Measurements from ENCODE around the gene CD53. TPM values are rescaled to one million over a fixed set of nuclear protein-coding genes. Genes with fewer than 3 reads are reported as not detected.
A peak's percentile ranks its signal among the peaks of the same experiment; 100 is the strongest.
"Not testable (repeated sequence)": the region's sequence is repeated elsewhere in the genome, so short reads cannot be mapped to it uniquely, and the experiment has no call there.

CD53 gene
- total RNA-seq (10 to 100 TPM; 18.4 to 39.9 TPM), polyA plus RNA-seq (ENCODE audit: insufficient read length in 2 of 2) (10 to 100 TPM; 15.7 to 23.3 TPM)
- long read RNA-seq, donor 1, partial matches to known transcripts = 13 of 25 reads
- long read RNA-seq, donor 1, other reads (novel, unspliced or antisense) = 10 of 25 reads
- long read RNA-seq, donor 2, partial matches to known transcripts = 0 of 2 reads
- long read RNA-seq, donor 2, other reads (novel, unspliced or antisense) = 0 of 2 reads
- long read RNA-seq, donor 3, transcript CD53-201 (8 exons, 1,505 nt) = major isoform, 7 of 7 reads
- long read RNA-seq, donor 3, partial matches to known transcripts = 0 of 7 reads
- long read RNA-seq, donor 3, other reads (novel, unspliced or antisense) = 0 of 7 reads
- long read RNA-seq, donor 4, partial matches to known transcripts = 0 of 2 reads
- long read RNA-seq, donor 4, other reads (novel, unspliced or antisense) = 0 of 2 reads

DNA sequence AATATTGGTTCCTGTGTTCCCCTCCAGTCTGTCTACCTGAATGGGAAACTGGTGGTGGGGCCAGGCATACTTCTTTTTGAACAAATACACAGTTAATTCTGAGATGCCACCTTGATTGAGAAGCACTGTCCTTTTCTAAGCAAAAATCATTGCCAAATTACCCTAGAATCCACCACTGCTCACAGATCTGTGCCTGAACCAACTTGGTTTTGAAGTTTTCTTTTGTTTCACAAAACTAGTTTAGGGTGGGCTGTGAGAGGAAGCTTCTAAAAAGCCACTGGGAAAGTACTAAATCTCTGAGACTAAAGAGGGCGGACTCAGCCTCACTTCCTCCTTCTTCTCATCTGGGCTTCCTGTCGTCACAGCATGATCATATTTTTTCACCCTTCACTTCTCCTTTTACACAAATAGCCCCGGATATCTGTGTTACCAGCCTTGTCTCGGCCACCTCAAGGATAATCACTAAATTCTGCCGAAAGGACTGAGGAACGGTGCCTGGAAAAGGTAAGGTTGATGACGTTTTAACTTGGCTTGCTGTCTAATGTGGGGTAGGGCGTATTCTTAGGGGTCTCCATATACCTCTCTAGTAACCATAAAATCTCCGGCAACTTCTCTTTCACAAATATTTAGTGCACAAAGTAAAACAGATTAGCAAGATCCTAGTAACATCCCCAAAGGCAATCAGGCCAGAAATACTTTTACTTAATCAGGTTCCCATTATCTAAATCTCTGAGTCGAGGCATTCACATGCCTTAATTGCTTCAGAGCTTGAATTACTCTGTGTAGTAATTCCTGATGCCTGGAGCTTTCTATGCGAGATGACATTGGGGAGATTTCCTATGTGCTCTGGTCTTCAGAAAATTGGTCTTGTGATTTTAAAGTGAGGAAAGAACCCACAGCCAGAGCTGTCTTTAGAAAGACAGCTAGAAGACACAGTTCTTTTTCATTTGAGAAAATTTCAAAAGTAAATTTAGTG lies at the start of gene CD53:
Gene CD53, plus strand, starts transcription at position 404 of the 976 bp plus-strand sequence. CDS start 18,261 bp downstream, outside the sequence.
- H3K27ac ChIP-seq (ENCODE audit: low read depth, low read length) = peak within 1 kb of the TSS; percentile 6
- H3K4me1 ChIP-seq (ENCODE audit: control insufficient read depth, insufficient read depth, low read length) = no peaks in the 10 kb centered on the region
- WGBS (ENCODE audit: insufficient coverage) = 76% methylated on average over 5 of the region's 11 CpGs
- peak in 1 of 6 donors; percentile 2 for DNase-seq (ENCODE audit: low read depth in 4 of 6, low spot score in 6 of 6)
- peak within 1 kb of the TSS; percentile 7 for H3K4me3 ChIP-seq (ENCODE audit: low read depth, low read length)
- H3K36me3 ChIP-seq (ENCODE audit: control insufficient read depth, insufficient read depth, low read length) = no peaks in the 10 kb centered on the region
- peaks cover 1% of the 10 kb centered on the region for H3K9me3 ChIP-seq (ENCODE audit: control insufficient read depth, insufficient read depth, low read length)
- H3K27me3 ChIP-seq (ENCODE audit: control insufficient read depth, insufficient read depth, low read length) = no peaks in the 10 kb centered on the region

GRCh38 chr1:110824192-110824591 lies 48.8 kb upstream of the CD53 start:
- no peaks in the 10 kb centered on the region for H3K27me3 ChIP-seq (ENCODE audit: control insufficient read depth, insufficient read depth, low read length)
- H3K9me3 ChIP-seq (ENCODE audit: control insufficient read depth, insufficient read depth, low read length) = no peaks in the 10 kb centered on the region
- no peak overlapping the region for H3K4me3 ChIP-seq (ENCODE audit: low read depth, low read length)
- 79% methylated on average over 4 of the region's 4 CpGs for WGBS (ENCODE audit: insufficient coverage)
- no peak for DNase-seq (ENCODE audit: low read depth in 4 of 6, low spot score in 6 of 6)
- H3K36me3 ChIP-seq (ENCODE audit: control insufficient read depth, insufficient read depth, low read length) = no peaks in the 10 kb centered on the region
- no peak overlapping the region for H3K27ac ChIP-seq (ENCODE audit: low read depth, low read length)
- H3K4me1 ChIP-seq (ENCODE audit: control insufficient read depth, insufficient read depth, low read length) = no peaks in the 10 kb centered on the region

DNA sequence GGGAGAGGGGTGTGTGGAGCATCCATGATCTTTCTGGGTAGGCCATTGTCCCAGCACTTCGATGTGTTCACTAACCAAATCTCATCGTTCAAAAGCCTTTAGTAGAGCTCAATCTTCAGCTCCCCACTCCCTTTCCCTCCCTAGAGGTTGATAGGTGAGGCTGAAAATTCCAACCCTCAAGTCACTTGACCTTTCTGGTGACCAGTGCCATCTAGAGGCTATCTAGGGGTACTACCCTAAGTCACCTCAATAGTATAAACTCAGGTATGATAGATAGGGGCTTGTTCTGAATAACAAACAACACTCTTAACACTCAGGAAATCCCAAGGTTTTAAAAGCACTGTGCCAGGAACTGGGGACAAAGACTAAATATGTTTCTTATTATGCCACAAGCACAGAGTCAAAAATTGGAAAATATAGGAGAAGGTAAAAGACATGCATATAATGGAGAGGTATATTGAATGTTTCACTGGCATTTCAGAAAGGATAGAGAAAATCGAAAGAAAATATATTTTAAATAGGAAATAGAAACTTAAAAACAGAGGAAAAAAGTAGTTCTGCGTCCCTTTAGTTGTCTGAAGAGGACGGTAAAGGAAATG lies 42.9 kb upstream of the CD53 start:
- WGBS (ENCODE audit: insufficient coverage) = 82% methylated on average over 2 of the region's 5 CpGs
- no peaks in the 10 kb centered on the region for H3K9me3 ChIP-seq (ENCODE audit: control insufficient read depth, insufficient read depth, low read length)
- no peak overlapping the region for H3K27ac ChIP-seq (ENCODE audit: low read depth, low read length)
- no peaks in the 10 kb centered on the region for H3K27me3 ChIP-seq (ENCODE audit: control insufficient read depth, insufficient read depth, low read length)
- no peak for DNase-seq (ENCODE audit: low read depth in 4 of 6, low spot score in 6 of 6)
- no peaks in the 10 kb centered on the region for H3K36me3 ChIP-seq (ENCODE audit: control insufficient read depth, insufficient read depth, low read length)
- H3K4me1 ChIP-seq (ENCODE audit: control insufficient read depth, insufficient read depth, low read length) = no peaks in the 10 kb centered on the region
- no peak overlapping the region for H3K4me3 ChIP-seq (ENCODE audit: low read depth, low read length)

GRCh38 chr1:110833779-110834178 lies 39.2 kb upstream of the CD53 start:
- not testable (repeated sequence) for H3K27me3 ChIP-seq (ENCODE audit: control insufficient read depth, insufficient read depth, low read length); H3K9me3 ChIP-seq (ENCODE audit: control insufficient read depth, insufficient read depth, low read length); H3K27ac ChIP-seq (ENCODE audit: low read depth, low read length); H3K4me3 ChIP-seq (ENCODE audit: low read depth, low read length); DNase-seq (ENCODE audit: low read depth in 4 of 6, low spot score in 6 of 6); H3K36me3 ChIP-seq (ENCODE audit: control insufficient read depth, insufficient read depth, low read length); H3K4me1 ChIP-seq (ENCODE audit: control insufficient read depth, insufficient read depth, low read length)
- no CpG with 5 or more reads among the region's 3 CpGs for WGBS (ENCODE audit: insufficient coverage)

DNA sequence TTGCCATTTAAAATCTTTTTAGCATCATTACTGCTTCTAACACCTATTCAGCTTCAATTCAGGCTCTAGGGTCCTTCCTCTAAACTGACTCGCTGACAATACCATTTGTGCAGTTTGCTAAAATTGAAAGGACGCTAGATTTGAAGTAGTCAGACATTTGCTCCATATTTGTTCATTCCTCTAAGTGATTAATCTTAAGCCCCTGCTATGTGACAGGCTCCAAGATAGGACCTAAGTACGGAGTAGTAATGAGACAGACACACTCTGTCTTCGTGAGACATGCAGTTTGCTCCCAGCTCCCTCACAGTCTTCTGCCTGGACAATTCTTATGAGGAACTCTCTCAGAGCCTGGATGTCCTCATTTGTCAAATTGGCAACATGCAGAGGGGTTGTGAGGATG lies 26.1 kb upstream of the CD53 start:
- H3K27me3 ChIP-seq (ENCODE audit: control insufficient read depth, insufficient read depth, low read length) = no peaks in the 10 kb centered on the region
- H3K27ac ChIP-seq (ENCODE audit: low read depth, low read length) = no peak overlapping the region
- H3K9me3 ChIP-seq (ENCODE audit: control insufficient read depth, insufficient read depth, low read length) = no peaks in the 10 kb centered on the region
- DNase-seq (ENCODE audit: low read depth in 4 of 6, low spot score in 6 of 6) = no peak
- no peaks in the 10 kb centered on the region for H3K4me1 ChIP-seq (ENCODE audit: control insufficient read depth, insufficient read depth, low read length)
- no peaks in the 10 kb centered on the region for H3K36me3 ChIP-seq (ENCODE audit: control insufficient read depth, insufficient read depth, low read length)
- 74% methylated on average over 3 of the region's 4 CpGs for whole genome bisulfite sequencing (ENCODE audit: insufficient coverage)
- no peak overlapping the region for H3K4me3 ChIP-seq (ENCODE audit: low read depth, low read length)

- Histone ChIP-seq H3K4me1 (ENCODE audit: control insufficient read depth, insufficient read depth, low read length) (no peaks in the 10 kb centered on the region), H3K27me3 (ENCODE audit: control insufficient read depth, insufficient read depth, low read length) (no peaks in the 10 kb centered on the region), H3K36me3 (ENCODE audit: control insufficient read depth, insufficient read depth, low read length) (no peaks in the 10 kb centered on the region), H3K9me3 (ENCODE audit: control insufficient read depth, insufficient read depth, low read length) (no peaks in the 10 kb centered on the region), H3K27ac (ENCODE audit: low read depth, low read length) (no peak overlapping the region), H3K4me3 (ENCODE audit: low read depth, low read length) (no peak overlapping the region)
- DNase-seq (ENCODE audit: low read depth in 4 of 6, low spot score in 6 of 6) = no peak
- WGBS (ENCODE audit: insufficient coverage) = 100% methylated on average over 1 of the region's 2 CpGs
Observed at GRCh38 chr1:110850145-110850544, 22.8 kb upstream of the CD53 start.

DNA sequence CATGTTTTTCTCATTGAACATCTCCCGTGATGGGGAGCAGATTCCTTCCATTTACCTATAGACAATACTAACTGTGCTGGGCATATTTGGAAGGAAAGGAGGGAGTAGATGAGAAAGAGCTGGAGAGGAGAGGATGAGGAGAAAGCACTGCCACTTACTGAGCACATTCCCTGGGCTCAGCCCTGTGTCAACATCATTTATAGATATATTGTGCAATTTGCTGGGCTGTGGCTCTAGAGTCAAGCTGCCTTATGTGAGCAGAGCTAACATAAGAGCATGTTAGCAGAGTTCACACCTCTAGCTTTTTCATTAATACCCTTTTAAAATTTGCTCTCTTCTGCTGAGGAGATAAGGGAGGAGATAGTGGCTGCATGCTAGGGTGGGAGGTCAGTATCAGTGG lies 22.3 kb upstream of the CD53 start:
- no peak for DNase-seq (ENCODE audit: low read depth in 4 of 6, low spot score in 6 of 6)
- H3K27me3 ChIP-seq (ENCODE audit: control insufficient read depth, insufficient read depth, low read length) = no peaks in the 10 kb centered on the region
- H3K4me3 ChIP-seq (ENCODE audit: low read depth, low read length) = no peak overlapping the region
- no CpG with 5 or more reads among the region's 1 CpG for WGBS (ENCODE audit: insufficient coverage)
- no peaks in the 10 kb centered on the region for H3K9me3 ChIP-seq (ENCODE audit: control insufficient read depth, insufficient read depth, low read length)
- H3K27ac ChIP-seq (ENCODE audit: low read depth, low read length) = no peak overlapping the region
- H3K4me1 ChIP-seq (ENCODE audit: control insufficient read depth, insufficient read depth, low read length) = no peaks in the 10 kb centered on the region
- no peaks in the 10 kb centered on the region for H3K36me3 ChIP-seq (ENCODE audit: control insufficient read depth, insufficient read depth, low read length)

- Histone ChIP-seq H3K27me3 (ENCODE audit: control insufficient read depth, insufficient read depth, low read length) (no peaks in the 10 kb centered on the region), H3K9me3 (ENCODE audit: control insufficient read depth, insufficient read depth, low read length) (no peaks in the 10 kb centered on the region), H3K36me3 (ENCODE audit: control insufficient read depth, insufficient read depth, low read length) (no peaks in the 10 kb centered on the region), H3K4me1 (ENCODE audit: control insufficient read depth, insufficient read depth, low read length) (no peaks in the 10 kb centered on the region), H3K27ac (ENCODE audit: low read depth, low read length) (no peak overlapping the region), H3K4me3 (ENCODE audit: low read depth, low read length) (no peak overlapping the region)
- DNase-seq (ENCODE audit: low read depth in 4 of 6, low spot score in 6 of 6) = no peak
- no CpG with 5 or more reads among the region's 3 CpGs for WGBS (ENCODE audit: insufficient coverage)
Observed at GRCh38 chr1:110853135-110853534, 19.8 kb upstream of the CD53 start.

- Histone ChIP-seq H3K4me3 (ENCODE audit: low read depth, low read length) (no peak overlapping the region), H3K4me1 (ENCODE audit: control insufficient read depth, insufficient read depth, low read length) (no peaks in the 10 kb centered on the region), H3K27me3 (ENCODE audit: control insufficient read depth, insufficient read depth, low read length) (no peaks in the 10 kb centered on the region), H3K36me3 (ENCODE audit: control insufficient read depth, insufficient read depth, low read length) (no peaks in the 10 kb centered on the region), H3K9me3 (ENCODE audit: control insufficient read depth, insufficient read depth, low read length) (no peaks in the 10 kb centered on the region), H3K27ac (ENCODE audit: low read depth, low read length) (no peak overlapping the region)
- no peak for DNase-seq (ENCODE audit: low read depth in 4 of 6, low spot score in 6 of 6)
- 80% methylated on average over 1 of the region's 2 CpGs for WGBS (ENCODE audit: insufficient coverage)
Observed at GRCh38 chr1:110856410-110856809, 16.5 kb upstream of the CD53 start.

All from spinal cord (tissue), 10 donors.